ENCODE results near the gene PRKCA. TPM values are rescaled to one million over a fixed set of nuclear protein-coding genes. Genes with fewer than 3 reads are reported as not detected.
A peak's percentile ranks its signal among the peaks of the same experiment; 100 is the strongest.

Gene PRKCA
- polyA plus RNA-seq, 2 of the 4 experiments (the other 2 are of a cell fraction), result 28.8 to 65.0 TPM

DNA sequence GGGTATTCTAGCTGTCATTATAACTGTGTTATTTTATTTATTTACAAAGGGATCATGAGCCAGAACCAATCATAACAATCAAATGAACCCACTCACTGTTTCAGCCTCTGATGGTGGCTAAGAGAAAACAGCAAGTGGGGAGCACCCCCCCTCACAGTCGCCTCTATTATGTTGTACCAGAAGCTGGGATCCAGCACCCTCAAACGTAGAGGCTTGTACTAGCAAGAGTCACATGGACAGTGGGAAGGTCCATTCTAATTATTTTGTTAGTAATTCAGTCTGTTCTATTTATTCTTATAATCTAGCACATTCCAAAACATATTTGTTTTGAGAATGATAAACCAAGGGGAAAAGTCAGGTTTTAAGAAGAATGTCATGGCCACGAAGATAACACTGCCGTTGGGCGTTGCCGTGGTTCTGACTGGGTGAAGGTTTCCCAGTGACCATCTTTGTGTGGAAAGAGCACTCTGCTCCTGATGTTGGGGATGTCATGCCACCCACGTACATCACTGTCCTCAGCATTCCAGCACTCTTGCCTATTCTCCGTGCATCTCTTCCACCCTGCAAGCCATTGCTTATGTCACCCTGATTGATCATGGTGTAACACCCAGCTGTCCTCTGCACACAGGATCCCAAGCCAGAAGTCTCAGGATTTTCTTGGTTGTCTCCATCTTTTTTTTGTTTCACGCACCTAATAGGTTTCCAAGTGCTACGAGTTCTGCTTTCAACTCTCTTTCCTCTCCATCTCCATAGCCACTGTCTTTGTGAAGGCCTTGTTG, 205.8 kb downstream of the PRKCA start (continued):
- TF ChIP-seq, protein P1, sequence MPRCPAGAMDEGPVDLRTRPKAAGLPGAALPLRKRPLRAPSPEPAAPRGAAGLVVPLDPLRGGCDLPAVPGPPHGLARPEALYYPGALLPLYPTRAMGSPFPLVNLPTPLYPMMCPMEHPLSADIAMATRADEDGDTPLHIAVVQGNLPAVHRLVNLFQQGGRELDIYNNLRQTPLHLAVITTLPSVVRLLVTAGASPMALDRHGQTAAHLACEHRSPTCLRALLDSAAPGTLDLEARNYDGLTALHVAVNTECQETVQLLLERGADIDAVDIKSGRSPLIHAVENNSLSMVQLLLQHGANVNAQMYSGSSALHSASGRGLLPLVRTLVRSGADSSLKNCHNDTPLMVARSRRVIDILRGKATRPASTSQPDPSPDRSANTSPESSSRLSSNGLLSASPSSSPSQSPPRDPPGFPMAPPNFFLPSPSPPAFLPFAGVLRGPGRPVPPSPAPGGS (IDR thresholded peaks at IDR 0.05), result no peak; the same call in 2 of the 3 replicates
- TF ChIP-seq EHF (CRISPR knock-in tag; IDR thresholded peaks at IDR 0.05) (no peak), FOXS1 (CRISPR knock-in tag; IDR thresholded peaks at IDR 0.05) (0 out of 2 replicates have a peak, but pooled peaks have one; percentile 30), NFE2L2 (conservative IDR thresholded peaks at IDR 0.05; ENCODE audit: low read length) (no peak), HEYL (CRISPR knock-in tag; IDR thresholded peaks at IDR 0.05) (no peak), KDM5A (IDR thresholded peaks at IDR 0.05) (no peak), GATA3 (IDR thresholded peaks at IDR 0.05; ENCODE audit: borderline replicate concordance) (no peak; the same call in 1 of the 2 replicates), ESRRA (IDR thresholded peaks at IDR 0.05; ENCODE audit: borderline replicate concordance, low read length) (no peak), HOXB5 (CRISPR knock-in tag; IDR thresholded peaks at IDR 0.05) (peak; percentile 29; the same call in 1 of the 2 replicates), ZNF302 (CRISPR knock-in tag; IDR thresholded peaks at IDR 0.05) (peak; percentile 73; the same call in 1 of the 2 replicates), FOSL2 (IDR thresholded peaks at IDR 0.05) (peak; percentile 0; the same call in 1 of the 2 replicates), FOSL2 (CRISPR knock-in tag; IDR thresholded peaks at IDR 0.05) (no peak)
- TF ChIP-seq, protein P2, sequence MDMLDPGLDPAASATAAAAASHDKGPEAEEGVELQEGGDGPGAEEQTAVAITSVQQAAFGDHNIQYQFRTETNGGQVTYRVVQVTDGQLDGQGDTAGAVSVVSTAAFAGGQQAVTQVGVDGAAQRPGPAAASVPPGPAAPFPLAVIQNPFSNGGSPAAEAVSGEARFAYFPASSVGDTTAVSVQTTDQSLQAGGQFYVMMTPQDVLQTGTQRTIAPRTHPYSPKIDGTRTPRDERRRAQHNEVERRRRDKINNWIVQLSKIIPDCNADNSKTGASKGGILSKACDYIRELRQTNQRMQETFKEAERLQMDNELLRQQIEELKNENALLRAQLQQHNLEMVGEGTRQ (IDR thresholded peaks at IDR 0.05), result no peak

DNA sequence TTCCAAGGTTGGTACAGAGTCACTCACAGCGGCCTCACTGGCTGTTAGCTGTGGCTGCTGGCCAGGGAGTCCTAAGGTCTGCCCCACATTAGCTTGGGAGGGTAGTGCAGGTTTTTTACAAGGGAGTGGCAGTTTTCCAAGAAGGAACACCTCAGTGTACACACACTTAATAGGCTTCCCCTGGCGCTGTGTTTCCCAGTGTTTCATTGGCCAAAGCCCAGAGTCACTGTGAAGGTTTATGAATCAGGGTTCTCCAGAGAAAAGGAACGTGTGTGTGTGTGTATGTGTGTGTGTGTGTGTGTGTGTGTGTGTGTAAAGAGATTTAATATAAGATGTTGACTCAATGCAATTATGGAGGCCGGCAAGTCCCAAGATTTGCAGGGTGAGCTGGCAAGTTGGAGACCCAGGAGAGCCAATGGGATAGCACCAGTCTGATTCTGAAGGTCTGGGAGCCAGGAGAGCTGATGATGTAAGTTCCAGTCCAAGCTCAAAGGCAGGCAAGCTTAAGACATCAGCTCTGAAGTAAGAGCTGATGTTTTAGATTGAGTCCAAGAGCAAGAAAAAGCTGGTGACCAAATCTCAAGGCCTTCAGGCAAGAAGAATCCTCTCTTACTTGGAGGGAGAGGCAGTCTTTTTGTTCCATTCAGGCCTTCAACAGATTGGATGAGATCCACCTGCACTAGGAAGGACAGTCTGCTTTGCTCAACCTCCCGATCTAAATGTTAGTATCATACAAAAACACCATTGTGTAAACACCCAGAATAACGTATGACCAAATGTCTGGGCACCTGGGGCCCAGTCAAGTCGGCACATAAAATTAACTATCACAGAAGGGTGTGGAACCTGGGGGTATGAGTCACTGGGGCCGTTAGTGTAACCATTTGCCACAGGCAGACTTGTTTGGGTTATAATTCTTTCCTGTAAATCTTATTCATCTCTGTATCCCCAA, 206.8 kb downstream of the PRKCA start:
- no peaks in the 10 kb centered on the region for H3K9me3 ChIP-seq
- ChIA-PET POLR2A (interaction anchor here (0.6 to 3.2 kb wide), 7 partner anchors 14 to 234 kb away, joined by 3 to 17 read pairs (median 4); partner anchors contain the start of gene PRKCA), CTCF (interaction anchor here (0.8 to 2.1 kb wide), 9 partner anchors 13 to 304 kb away, joined by 3 to 6 read pairs (median 4); no protein-coding TSS in a partner anchor)
- H3K4me2 ChIP-seq, result peak overlapping the region; percentile 79
- DNase-seq (ENCODE audit: low read depth in 1 of 2, low spot score in 1 of 2) (peak; percentile 87 to 97), ATAC-seq (peak; percentile 86 to 90), FAIRE-seq (peak; percentile 96)
- H3K27ac ChIP-seq, result peak overlapping the region; percentile 87 to 90
- H3K4me1 ChIP-seq, result peaks cover 74% of the 10 kb centered on the region
- TF ChIP-seq POLR2AphosphoS2 (conservative IDR thresholded peaks at IDR 0.05; ENCODE audit: low read length) (no peak), JUNB (IDR thresholded peaks at IDR 0.05) (peak; percentile 89), SMC3 (IDR thresholded peaks at IDR 0.05) (peak; percentile 55), GATA3 (IDR thresholded peaks at IDR 0.05; ENCODE audit: borderline replicate concordance) (peak; percentile 87), NFE2L2 (conservative IDR thresholded peaks at IDR 0.05; ENCODE audit: low read length) (peak; percentile 65), FOSB (CRISPR knock-in tag; IDR thresholded peaks at IDR 0.05) (no peak), BHLHE40 (IDR thresholded peaks at IDR 0.05; ENCODE audit: low read depth, low read length) (no peak), FOSL2 (IDR thresholded peaks at IDR 0.05) (peak; percentile 90), FOSL2 (CRISPR knock-in tag; IDR thresholded peaks at IDR 0.05) (peak; percentile 93), MAZ (IDR thresholded peaks at IDR 0.05; ENCODE audit: borderline replicate concordance, low read depth, low read length) (no peak), RAD21 (conservative IDR thresholded peaks at IDR 0.05 in 1 of 2, IDR thresholded peaks at IDR 0.05 in 1 of 2) (peak; percentile 28 to 57), EP300 (IDR thresholded peaks at IDR 0.05) (peak; percentile 77 to 82; a peak in 3 of 5 replicates), CEBPB (IDR thresholded peaks at IDR 0.05) (peak; percentile 58 to 59; a peak in 3 of 4 replicates), MAFK (IDR thresholded peaks at IDR 0.05; ENCODE audit: partially characterized antibody) (peak; percentile 51), JUN (IDR thresholded peaks at IDR 0.05) (peak; percentile 84 to 86)
- TF ChIP-seq, protein P3, sequence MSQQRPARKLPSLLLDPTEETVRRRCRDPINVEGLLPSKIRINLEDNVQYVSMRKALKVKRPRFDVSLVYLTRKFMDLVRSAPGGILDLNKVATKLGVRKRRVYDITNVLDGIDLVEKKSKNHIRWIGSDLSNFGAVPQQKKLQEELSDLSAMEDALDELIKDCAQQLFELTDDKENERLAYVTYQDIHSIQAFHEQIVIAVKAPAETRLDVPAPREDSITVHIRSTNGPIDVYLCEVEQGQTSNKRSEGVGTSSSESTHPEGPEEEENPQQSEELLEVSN (IDR thresholded peaks at IDR 0.05; ENCODE audit: borderline replicate concordance, low read depth), result peak; percentile 20; the same call in 1 of the 2 replicates
- TF ChIP-seq, protein P1 (IDR thresholded peaks at IDR 0.05), result peak; percentile 53; the same call in 1 of the 3 replicates
- TF ChIP-seq, protein P4, sequence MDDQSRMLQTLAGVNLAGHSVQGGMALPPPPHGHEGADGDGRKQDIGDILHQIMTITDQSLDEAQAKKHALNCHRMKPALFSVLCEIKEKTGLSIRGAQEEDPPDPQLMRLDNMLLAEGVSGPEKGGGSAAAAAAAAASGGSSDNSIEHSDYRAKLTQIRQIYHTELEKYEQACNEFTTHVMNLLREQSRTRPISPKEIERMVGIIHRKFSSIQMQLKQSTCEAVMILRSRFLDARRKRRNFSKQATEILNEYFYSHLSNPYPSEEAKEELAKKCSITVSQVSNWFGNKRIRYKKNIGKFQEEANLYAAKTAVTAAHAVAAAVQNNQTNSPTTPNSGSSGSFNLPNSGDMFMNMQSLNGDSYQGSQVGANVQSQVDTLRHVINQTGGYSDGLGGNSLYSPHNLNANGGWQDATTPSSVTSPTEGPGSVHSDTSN (IDR thresholded peaks at IDR 0.05), result peak; percentile 39; the same call in 1 of the 2 replicates
- TF ChIP-seq, protein P5, sequence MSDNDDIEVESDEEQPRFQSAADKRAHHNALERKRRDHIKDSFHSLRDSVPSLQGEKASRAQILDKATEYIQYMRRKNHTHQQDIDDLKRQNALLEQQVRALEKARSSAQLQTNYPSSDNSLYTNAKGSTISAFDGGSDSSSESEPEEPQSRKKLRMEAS (IDR thresholded peaks at IDR 0.05), result peak; percentile 70; the same call in 1 of the 2 replicates
- 0% methylated on average over 8 of the region's 8 CpGs for WGBS (ENCODE audit: missing lambda C conversion rate)
- peak overlapping the region; percentile 23 for H3K4me3 ChIP-seq
